GM13976 (cell line): ENCODE measurements around the gene RPS6KA2.
"Not testable (repeated sequence)": the region's sequence is repeated elsewhere in the genome, so short reads cannot be mapped to it uniquely, and the experiment has no call there.

Experiments used
- DNase-seq: peaks from one replicate; pipeline ENCODE4 v3.0.0; 2012; ENCODE audit warnings: low spot score
- in situ Hi-C: fragments of 300-500 bp; cut with MboI; formaldehyde crosslinking; loops from one replicate; pipeline ENCODE4 v1.12.0; 2022; ENCODE audit warnings: low sequenced_read_pairs, mixed read lengths, inconsistent platforms; ENCODE audit not compliant: unreplicated experiment
- TF ChIP-seq, protein P1 (sequence below): IDR thresholded peaks from 2 replicates; pipeline ENCODE4 v1.5.1; 2012; ENCODE audit warnings: borderline replicate concordance, mild to moderate bottlenecking; ENCODE audit not compliant: insufficient read depth; ENCODE audit errors: extremely low read depth, missing control alignments, control extremely low read depth

Gene RPS6KA2

DNA sequence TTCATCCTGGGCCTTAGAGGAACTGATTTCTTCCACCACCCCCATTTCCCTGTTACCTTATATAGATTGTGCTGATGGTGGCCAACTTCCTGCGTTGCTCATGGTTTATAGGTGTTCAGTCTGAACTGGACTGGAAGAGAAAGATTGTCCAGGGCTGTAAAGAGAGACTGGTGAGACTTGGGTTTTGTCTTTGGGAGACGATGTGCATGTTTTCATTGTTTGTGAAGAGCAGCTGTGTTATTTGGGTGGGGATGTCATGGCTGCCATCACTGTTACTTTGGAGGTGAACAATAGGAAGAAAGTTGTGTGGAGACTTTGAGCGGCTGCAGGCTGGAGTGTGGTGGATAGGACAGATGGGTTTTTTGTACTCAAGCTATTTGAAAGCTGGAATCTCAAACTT, 228.7 kb downstream of the RPS6KA2 start:
- TF ChIP-seq, protein P1, sequence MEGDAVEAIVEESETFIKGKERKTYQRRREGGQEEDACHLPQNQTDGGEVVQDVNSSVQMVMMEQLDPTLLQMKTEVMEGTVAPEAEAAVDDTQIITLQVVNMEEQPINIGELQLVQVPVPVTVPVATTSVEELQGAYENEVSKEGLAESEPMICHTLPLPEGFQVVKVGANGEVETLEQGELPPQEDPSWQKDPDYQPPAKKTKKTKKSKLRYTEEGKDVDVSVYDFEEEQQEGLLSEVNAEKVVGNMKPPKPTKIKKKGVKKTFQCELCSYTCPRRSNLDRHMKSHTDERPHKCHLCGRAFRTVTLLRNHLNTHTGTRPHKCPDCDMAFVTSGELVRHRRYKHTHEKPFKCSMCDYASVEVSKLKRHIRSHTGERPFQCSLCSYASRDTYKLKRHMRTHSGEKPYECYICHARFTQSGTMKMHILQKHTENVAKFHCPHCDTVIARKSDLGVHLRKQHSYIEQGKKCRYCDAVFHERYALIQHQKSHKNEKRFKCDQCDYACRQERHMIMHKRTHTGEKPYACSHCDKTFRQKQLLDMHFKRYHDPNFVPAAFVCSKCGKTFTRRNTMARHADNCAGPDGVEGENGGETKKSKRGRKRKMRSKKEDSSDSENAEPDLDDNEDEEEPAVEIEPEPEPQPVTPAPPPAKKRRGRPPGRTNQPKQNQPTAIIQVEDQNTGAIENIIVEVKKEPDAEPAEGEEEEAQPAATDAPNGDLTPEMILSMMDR = no peak
- in situ Hi-C loops = no loop called here
- DNase-seq = no peak

DNA sequence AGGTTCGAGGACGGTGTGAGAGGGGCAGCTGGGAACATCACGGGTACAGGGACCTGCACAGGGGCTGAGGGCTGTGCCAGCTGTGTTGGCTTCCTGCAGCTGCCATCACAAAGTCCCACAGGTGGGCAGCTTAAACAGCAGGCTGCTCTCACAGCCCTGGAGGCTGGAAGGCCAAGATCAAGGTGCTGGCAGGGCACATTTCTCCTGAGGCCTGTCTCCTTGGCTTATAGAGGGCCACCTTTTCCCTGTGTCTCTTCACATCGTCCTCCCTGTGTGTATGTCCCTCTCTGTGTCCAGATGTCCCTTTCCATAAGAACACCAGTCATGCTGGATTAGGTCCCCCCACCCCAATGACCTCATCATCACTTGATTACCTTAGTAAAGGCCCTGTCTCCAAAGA, 229.2 kb downstream of the RPS6KA2 start:
- TF ChIP-seq, protein P1 = no peak
- in situ Hi-C loops = no loop called here
- no peak for DNase-seq

DNA sequence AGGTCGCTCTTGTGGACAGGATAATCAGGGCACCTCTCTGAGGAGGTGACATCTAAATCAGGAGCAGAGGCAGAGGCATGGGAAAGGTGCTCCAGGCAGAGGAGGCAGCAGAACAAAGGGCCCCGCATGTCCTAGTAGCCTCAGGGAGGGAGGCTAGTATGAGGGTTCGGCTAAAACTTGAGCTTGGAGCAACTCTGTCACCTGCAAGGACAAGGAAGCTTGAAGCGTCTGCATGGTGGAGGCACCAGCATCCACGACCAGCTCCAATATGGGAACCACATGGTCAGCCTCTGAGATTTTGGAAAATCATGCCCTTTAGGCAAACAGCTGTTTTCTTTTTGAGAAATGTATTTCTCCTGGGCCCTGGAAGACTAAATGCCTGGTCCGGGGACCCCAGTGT, 231.3 kb downstream of the RPS6KA2 start:
- no peak for DNase-seq
- in situ Hi-C loops = no loop called here
- TF ChIP-seq, protein P1 = no peak

DNA sequence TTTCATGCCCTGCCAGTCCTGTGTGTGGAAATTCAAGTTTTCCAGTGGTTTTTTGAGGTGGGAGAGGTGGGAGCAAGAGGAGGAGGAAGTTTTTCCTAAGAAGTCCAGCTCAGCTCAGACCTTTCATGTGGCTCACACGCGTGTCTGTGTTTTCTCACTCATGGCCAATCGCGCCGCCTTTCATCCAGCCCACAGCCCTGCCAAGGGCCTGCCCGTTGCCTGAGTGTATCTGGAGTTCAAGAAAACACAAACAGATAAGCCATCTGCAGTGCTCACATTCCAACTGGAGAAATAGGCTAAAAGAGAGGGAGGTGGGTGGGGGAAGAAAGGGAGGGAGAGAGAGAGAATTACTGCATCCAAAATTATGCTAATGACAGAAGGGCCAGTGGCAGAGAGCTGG, 231.7 kb downstream of the RPS6KA2 start:
- DNase-seq = no peak
- in situ Hi-C loops = no loop called here
- TF ChIP-seq, protein P1 = no peak

DNA sequence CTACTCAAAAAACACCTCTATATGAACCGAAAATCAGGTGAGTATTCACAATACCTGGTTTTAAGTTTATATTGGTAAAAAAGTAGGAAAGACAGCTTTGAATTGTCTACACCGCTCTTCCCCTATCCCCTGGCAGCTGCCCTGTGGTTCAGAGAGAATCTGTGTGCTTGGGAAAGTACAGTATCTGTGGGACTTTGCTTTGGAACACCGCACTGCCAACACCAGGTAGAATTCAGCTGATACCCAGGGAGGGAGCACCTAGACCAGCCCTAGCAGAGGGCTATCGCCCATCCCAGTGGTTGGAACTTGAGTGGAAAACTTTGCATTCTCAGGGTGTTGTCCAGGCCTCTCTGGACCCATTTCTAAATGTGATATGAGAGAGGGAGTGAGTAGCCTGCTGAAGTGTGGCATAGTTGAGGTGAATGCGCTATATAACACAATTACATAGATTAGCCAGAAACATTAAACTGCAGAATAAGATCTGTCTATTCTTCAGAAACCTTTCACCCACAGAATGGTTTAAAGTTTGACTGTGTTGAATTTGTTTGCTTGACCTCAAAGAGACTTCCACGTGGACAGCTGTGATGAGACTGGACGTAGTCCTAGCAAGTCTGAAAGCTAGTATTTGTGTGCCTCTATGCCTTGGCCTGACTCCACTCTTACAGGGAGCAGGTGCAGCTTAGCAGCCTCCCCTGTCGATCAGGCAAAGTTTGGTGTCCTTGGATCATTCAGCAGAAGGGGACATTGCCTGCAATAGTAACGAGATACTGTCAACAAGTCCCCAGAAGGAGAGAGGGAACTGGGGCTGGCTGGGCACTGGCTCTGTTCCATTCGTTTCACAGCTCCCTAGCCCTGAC, 232.8 kb downstream of the RPS6KA2 start:
- TF ChIP-seq, protein P1 = no peak
- in situ Hi-C loops = no loop called here
- DNase-seq = no peak

DNA sequence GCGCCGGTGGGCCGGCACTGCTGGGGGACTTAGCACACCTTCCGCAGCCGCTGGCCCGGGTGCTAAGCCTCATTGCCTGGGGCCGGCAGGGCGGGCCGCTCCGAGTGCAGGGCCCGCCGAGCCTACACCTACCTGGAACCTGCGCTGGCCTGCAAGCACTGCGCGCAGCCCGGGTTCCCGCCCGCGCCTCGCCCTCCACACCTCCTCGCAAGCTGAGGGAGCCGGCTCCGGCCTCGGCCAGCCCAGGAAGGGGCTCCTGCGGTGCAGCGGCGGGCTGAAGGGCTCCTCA, 233.6 kb downstream of the RPS6KA2 start:
- in situ Hi-C loops = no loop called here
- DNase-seq = no peak
- TF ChIP-seq, protein P1 = no peak

DNA sequence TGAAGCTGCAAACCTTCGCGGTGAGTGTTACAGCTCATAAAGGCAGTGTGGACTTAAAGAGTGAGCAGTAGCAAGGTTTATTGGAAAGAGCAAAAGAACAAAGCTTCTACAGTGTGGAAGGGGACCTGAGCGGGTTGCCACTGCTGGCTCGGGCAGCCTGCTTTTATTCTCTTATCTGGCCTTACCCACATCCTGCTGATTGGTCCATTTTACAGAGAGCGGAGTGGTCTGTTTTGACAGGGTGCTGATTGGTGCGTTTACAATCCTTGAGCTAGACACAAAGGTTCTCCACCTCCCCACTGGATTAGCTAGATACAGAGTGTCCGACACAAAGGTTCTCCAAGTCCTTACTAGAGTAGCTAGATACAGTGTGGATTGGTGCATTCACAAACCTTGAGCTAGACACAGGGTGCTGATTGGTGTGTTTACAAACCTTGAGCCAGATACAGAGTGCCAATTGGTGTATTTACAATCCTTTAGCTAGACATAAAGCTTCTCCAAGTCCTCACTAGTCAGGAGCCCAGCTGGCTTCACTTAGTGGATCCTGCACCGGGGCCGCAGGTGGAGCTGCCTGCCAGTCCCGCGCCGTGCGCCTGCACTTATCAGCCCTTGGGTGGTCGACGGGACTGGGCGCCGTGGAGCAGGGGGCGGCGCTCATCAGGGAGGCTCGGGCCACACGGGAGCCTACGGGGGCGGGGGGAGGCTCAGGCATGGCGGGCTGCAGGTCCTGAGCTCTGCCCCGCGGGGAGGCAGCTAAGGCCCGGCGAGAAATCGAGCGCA, 234.1 kb downstream of the RPS6KA2 start:
- in situ Hi-C loops, DNase-seq: not testable (repeated sequence)
